ENCODE measurements around the gene CD40. TPM values are rescaled to one million over a fixed set of nuclear protein-coding genes. Genes with fewer than 3 reads are reported as not detected.

Gene CD40
- total RNA-seq, 1 donor from 2014 or later: 3.7 TPM

GRCh38 chr20:46128310-46129151 is 10.4 kb downstream of the CD40 start:
- Histone ChIP-seq H3K36me3 (ENCODE audit: control insufficient read depth in 3 of 3, insufficient read depth in 3 of 3, low read length in 3 of 3) (peaks cover 10 to 13% (median 13%) of the 10 kb centered on the region in 3 donors), H3K27ac (ENCODE audit: low read depth, low read length) (no peak overlapping the region), H3K4me1 (ENCODE audit: control insufficient read depth in 3 of 3, insufficient read depth in 3 of 3, low read length in 3 of 3) (peaks cover 6 to 24% (median 10%) of the 10 kb centered on the region in 3 donors), H3K9me3 (ENCODE audit: control insufficient read depth in 3 of 3, low read length in 3 of 3) (no peaks in the 10 kb centered on the region), H3K27me3 (ENCODE audit: control insufficient read depth in 3 of 3, insufficient read depth in 3 of 3, low read length in 3 of 3) (peaks cover 4 to 28% (median 10%) of the 10 kb centered on the region in 3 donors), H3K4me3 (ENCODE audit: low read length in 3 of 3) (no peak overlapping the region), H3K9ac (ENCODE audit: low read depth in 1 of 3, low read length in 3 of 3) (no peak overlapping the region)

- Histone ChIP-seq H3K9me3 (ENCODE audit: control insufficient read depth in 3 of 3, low read length in 3 of 3) (no peaks in the 10 kb centered on the region), H3K4me3 (ENCODE audit: low read length in 3 of 3) (no peak overlapping the region), H3K27me3 (ENCODE audit: control insufficient read depth in 3 of 3, insufficient read depth in 3 of 3, low read length in 3 of 3) (peaks cover 4 to 28% (median 15%) of the 10 kb centered on the region in 3 donors), H3K4me1 (ENCODE audit: control insufficient read depth in 3 of 3, insufficient read depth in 3 of 3, low read length in 3 of 3) (peaks cover 6 to 24% (median 10%) of the 10 kb centered on the region in 3 donors), H3K27ac (ENCODE audit: low read depth, low read length) (no peak overlapping the region), H3K9ac (ENCODE audit: low read depth in 1 of 3, low read length in 3 of 3) (no peak overlapping the region), H3K36me3 (ENCODE audit: control insufficient read depth in 3 of 3, insufficient read depth in 3 of 3, low read length in 3 of 3) (peaks cover 5 to 8% (median 7%) of the 10 kb centered on the region in 3 donors)
These were observed 11.9 kb downstream of the CD40 start for GRCh38 chr20:46129955-46130481.

GRCh38 chr20:46130534-46130933 is 12.4 kb downstream of the CD40 start:
- H3K4me3 ChIP-seq (ENCODE audit: low read length in 3 of 3): no peak overlapping the region
- H3K36me3 ChIP-seq (ENCODE audit: control insufficient read depth in 3 of 3, insufficient read depth in 3 of 3, low read length in 3 of 3): peaks cover 5 to 8% (median 7%) of the 10 kb centered on the region in 3 donors
- H3K27ac ChIP-seq (ENCODE audit: low read depth, low read length): no peak overlapping the region
- peaks cover 6 to 24% (median 10%) of the 10 kb centered on the region in 3 donors for H3K4me1 ChIP-seq (ENCODE audit: control insufficient read depth in 3 of 3, insufficient read depth in 3 of 3, low read length in 3 of 3)
- H3K27me3 ChIP-seq (ENCODE audit: control insufficient read depth in 3 of 3, insufficient read depth in 3 of 3, low read length in 3 of 3): peaks cover 4 to 28% (median 19%) of the 10 kb centered on the region in 3 donors
- H3K9ac ChIP-seq (ENCODE audit: low read depth in 1 of 3, low read length in 3 of 3): no peak overlapping the region
- no peaks in the 10 kb centered on the region for H3K9me3 ChIP-seq (ENCODE audit: control insufficient read depth in 3 of 3, low read length in 3 of 3)

- H3K9me3 ChIP-seq (ENCODE audit: control insufficient read depth in 3 of 3, low read length in 3 of 3): no peaks in the 10 kb centered on the region
- H3K27ac ChIP-seq (ENCODE audit: low read depth, low read length): no peak overlapping the region
- no peak overlapping the region for H3K4me3 ChIP-seq (ENCODE audit: low read length in 3 of 3)
- peaks cover 6 to 24% (median 10%) of the 10 kb centered on the region in 3 donors for H3K4me1 ChIP-seq (ENCODE audit: control insufficient read depth in 3 of 3, insufficient read depth in 3 of 3, low read length in 3 of 3)
- H3K27me3 ChIP-seq (ENCODE audit: control insufficient read depth in 3 of 3, insufficient read depth in 3 of 3, low read length in 3 of 3): peaks cover 5 to 28% (median 25%) of the 10 kb centered on the region in 3 donors
- H3K9ac ChIP-seq (ENCODE audit: low read depth in 1 of 3, low read length in 3 of 3): no peak overlapping the region
- peaks cover 3 to 5% (median 4%) of the 10 kb centered on the region in 3 donors for H3K36me3 ChIP-seq (ENCODE audit: control insufficient read depth in 3 of 3, insufficient read depth in 3 of 3, low read length in 3 of 3)
These were observed 13.3 kb downstream of the CD40 start for GRCh38 chr20:46131396-46131795.

- H3K4me1 ChIP-seq (ENCODE audit: control insufficient read depth in 3 of 3, insufficient read depth in 3 of 3, low read length in 3 of 3): peaks cover 6 to 24% (median 10%) of the 10 kb centered on the region in 3 donors
- no peaks in the 10 kb centered on the region for H3K9me3 ChIP-seq (ENCODE audit: control insufficient read depth in 3 of 3, low read length in 3 of 3)
- no peaks in the 10 kb centered on the region for H3K36me3 ChIP-seq (ENCODE audit: control insufficient read depth in 3 of 3, insufficient read depth in 3 of 3, low read length in 3 of 3)
- H3K27ac ChIP-seq (ENCODE audit: low read depth, low read length): no peak overlapping the region
- no peak overlapping the region for H3K9ac ChIP-seq (ENCODE audit: low read depth in 1 of 3, low read length in 3 of 3)
- peaks cover 9 to 35% (median 30%) of the 10 kb centered on the region in 3 donors for H3K27me3 ChIP-seq (ENCODE audit: control insufficient read depth in 3 of 3, insufficient read depth in 3 of 3, low read length in 3 of 3)
- no peak overlapping the region for H3K4me3 ChIP-seq (ENCODE audit: low read length in 3 of 3)
These were observed 14.6 kb downstream of the CD40 start for GRCh38 chr20:46132705-46133120.

GRCh38 chr20:46133886-46134654 is 16.0 kb downstream of the CD40 start:
- H3K9me3 ChIP-seq (ENCODE audit: control insufficient read depth in 3 of 3, low read length in 3 of 3): no peaks in the 10 kb centered on the region
- no peak overlapping the region for H3K4me3 ChIP-seq (ENCODE audit: low read length in 3 of 3)
- no peak overlapping the region for H3K27ac ChIP-seq (ENCODE audit: low read depth, low read length)
- H3K27me3 ChIP-seq (ENCODE audit: control insufficient read depth in 3 of 3, insufficient read depth in 3 of 3, low read length in 3 of 3): peaks cover 13 to 45% (median 35%) of the 10 kb centered on the region in 3 donors
- H3K9ac ChIP-seq (ENCODE audit: low read depth in 1 of 3, low read length in 3 of 3): no peak overlapping the region
- H3K36me3 ChIP-seq (ENCODE audit: control insufficient read depth in 3 of 3, insufficient read depth in 3 of 3, low read length in 3 of 3): no peaks in the 10 kb centered on the region
- peaks cover 6 to 21% (median 10%) of the 10 kb centered on the region in 3 donors for H3K4me1 ChIP-seq (ENCODE audit: control insufficient read depth in 3 of 3, insufficient read depth in 3 of 3, low read length in 3 of 3)

GRCh38 chr20:46134716-46135115 is 16.6 kb downstream of the CD40 start:
- Histone ChIP-seq H3K27me3 (ENCODE audit: control insufficient read depth in 3 of 3, insufficient read depth in 3 of 3, low read length in 3 of 3) (peaks cover 13 to 50% (median 41%) of the 10 kb centered on the region in 3 donors), H3K4me1 (ENCODE audit: control insufficient read depth in 3 of 3, insufficient read depth in 3 of 3, low read length in 3 of 3) (peaks cover 6 to 21% (median 10%) of the 10 kb centered on the region in 3 donors), H3K4me3 (ENCODE audit: low read length in 3 of 3) (no peak overlapping the region), H3K27ac (ENCODE audit: low read depth, low read length) (no peak overlapping the region), H3K36me3 (ENCODE audit: control insufficient read depth in 3 of 3, insufficient read depth in 3 of 3, low read length in 3 of 3) (no peaks in the 10 kb centered on the region), H3K9ac (ENCODE audit: low read depth in 1 of 3, low read length in 3 of 3) (no peak overlapping the region), H3K9me3 (ENCODE audit: control insufficient read depth in 3 of 3, low read length in 3 of 3) (no peaks in the 10 kb centered on the region)

- no peaks in the 10 kb centered on the region for H3K36me3 ChIP-seq (ENCODE audit: control insufficient read depth in 3 of 3, insufficient read depth in 3 of 3, low read length in 3 of 3)
- no peaks in the 10 kb centered on the region for H3K9me3 ChIP-seq (ENCODE audit: control insufficient read depth in 3 of 3, low read length in 3 of 3)
- no peak overlapping the region for H3K4me3 ChIP-seq (ENCODE audit: low read length in 3 of 3)
- peaks cover 0 to 12% (median 3%) of the 10 kb centered on the region in 3 donors for H3K4me1 ChIP-seq (ENCODE audit: control insufficient read depth in 3 of 3, insufficient read depth in 3 of 3, low read length in 3 of 3)
- peaks cover 22 to 52% (median 48%) of the 10 kb centered on the region in 3 donors for H3K27me3 ChIP-seq (ENCODE audit: control insufficient read depth in 3 of 3, insufficient read depth in 3 of 3, low read length in 3 of 3)
- no peak overlapping the region for H3K9ac ChIP-seq (ENCODE audit: low read depth in 1 of 3, low read length in 3 of 3)
- H3K27ac ChIP-seq (ENCODE audit: low read depth, low read length): no peak overlapping the region
These were observed 17.9 kb downstream of the CD40 start for GRCh38 chr20:46135856-46136633.

- no peaks in the 10 kb centered on the region for H3K36me3 ChIP-seq (ENCODE audit: control insufficient read depth in 3 of 3, insufficient read depth in 3 of 3, low read length in 3 of 3)
- H3K9me3 ChIP-seq (ENCODE audit: control insufficient read depth in 3 of 3, low read length in 3 of 3): no peaks in the 10 kb centered on the region
- no peak overlapping the region for H3K27ac ChIP-seq (ENCODE audit: low read depth, low read length)
- H3K27me3 ChIP-seq (ENCODE audit: control insufficient read depth in 3 of 3, insufficient read depth in 3 of 3, low read length in 3 of 3): peaks cover 19 to 65% (median 47%) of the 10 kb centered on the region in 3 donors
- H3K4me1 ChIP-seq (ENCODE audit: control insufficient read depth in 3 of 3, insufficient read depth in 3 of 3, low read length in 3 of 3): peaks cover 0 to 3% (median 2%) of the 10 kb centered on the region in 3 donors
- no peak overlapping the region for H3K9ac ChIP-seq (ENCODE audit: low read depth in 1 of 3, low read length in 3 of 3)
- no peak overlapping the region for H3K4me3 ChIP-seq (ENCODE audit: low read length in 3 of 3)
These were observed 19.7 kb downstream of the CD40 start for GRCh38 chr20:46137816-46138215.
